GM19351 (cell line): ENCODE results near the gene GLRX.
"Not testable (repeated sequence)": the region's sequence is repeated elsewhere in the genome, so short reads cannot be mapped to it uniquely, and the experiment has no call there.

ENCODE experiments used
- ATAC-seq: cut with Tn5 transposase; IDR thresholded peaks from one replicate; pipeline ENCODE4 v1.9.1; 2021; ENCODE audit warnings: mild to moderate bottlenecking, moderate library complexity; ENCODE audit not compliant: unreplicated experiment

The GLRX gene

GRCh38 chr5:95853490-95853889, 31.0 kb upstream of the GLRX start:
- no peak for ATAC-seq

GRCh38 chr5:95852567-95852966, 30.0 kb upstream of the GLRX start:
- ATAC-seq = no peak

GRCh38 chr5:95851141-95851540, 28.6 kb upstream of the GLRX start:
- ATAC-seq = not testable (repeated sequence)

- no peak for ATAC-seq
Measured at GRCh38 chr5:95850391-95850894, 27.9 kb upstream of the GLRX start.

GRCh38 chr5:95848701-95849100, 26.2 kb upstream of the GLRX start:
- no peak for ATAC-seq

- no peak for ATAC-seq
Measured at GRCh38 chr5:95847261-95847592, 24.7 kb upstream of the GLRX start.

- peak; percentile 59 for ATAC-seq
Measured at GRCh38 chr5:95846554-95847260, 24.2 kb upstream of the GLRX start.

GRCh38 chr5:95845391-95845790, 22.9 kb upstream of the GLRX start:
- ATAC-seq = no peak

- no peak for ATAC-seq
Measured at GRCh38 chr5:95843733-95844223, 21.3 kb upstream of the GLRX start.

GRCh38 chr5:95842854-95843544, 20.5 kb upstream of the GLRX start:
- ATAC-seq = peak; percentile 92

- ATAC-seq = no peak
Measured at GRCh38 chr5:95841914-95842812, 19.6 kb upstream of the GLRX start.

GRCh38 chr5:95840956-95841705, 18.6 kb upstream of the GLRX start:
- no peak for ATAC-seq

GRCh38 chr5:95839658-95840057, 17.1 kb upstream of the GLRX start:
- ATAC-seq = no peak

GRCh38 chr5:95838556-95838955, 16.0 kb upstream of the GLRX start:
- no peak for ATAC-seq

GRCh38 chr5:95838001-95838520, 15.5 kb upstream of the GLRX start:
- ATAC-seq = no peak

GRCh38 chr5:95837492-95837891, 15.0 kb upstream of the GLRX start:
- ATAC-seq = no peak

GRCh38 chr5:95836971-95837370, 14.4 kb upstream of the GLRX start:
- ATAC-seq = not testable (repeated sequence)

- ATAC-seq = no peak
Measured at GRCh38 chr5:95836544-95836943, 14.0 kb upstream of the GLRX start.

GRCh38 chr5:95835682-95836385, 13.3 kb upstream of the GLRX start:
- no peak for ATAC-seq

- ATAC-seq = no peak
Measured at GRCh38 chr5:95832664-95833063, 10.1 kb upstream of the GLRX start.
